ENCODE data around the gene SEZ6L2. TPM values are rescaled to one million over a fixed set of nuclear protein-coding genes. Genes with fewer than 3 reads are reported as not detected.

The SEZ6L2 gene
- total RNA-seq, 1 donor from 2014 or later: 29.1 TPM

DNA sequence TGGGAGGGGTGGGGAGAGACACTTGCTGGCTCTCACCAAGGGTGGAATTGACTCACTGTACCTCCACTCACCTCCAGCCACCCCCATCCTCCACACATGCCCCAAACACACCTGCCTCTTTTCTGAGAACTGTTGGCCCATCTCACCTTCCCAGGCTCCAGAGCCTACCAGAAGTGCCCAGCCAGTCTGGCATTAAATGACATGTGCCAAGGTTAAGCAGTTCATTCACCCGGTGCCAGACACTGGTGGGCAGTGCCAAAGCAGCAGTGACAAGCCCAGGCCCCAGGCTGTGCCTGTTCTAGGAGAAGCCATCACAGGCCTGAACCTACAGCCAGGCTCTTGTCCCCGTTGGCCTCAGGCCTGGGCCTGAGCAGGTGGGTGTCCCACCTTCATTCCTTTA lies 67.9 kb downstream of the SEZ6L2 start:
- DNase-seq (ENCODE audit: low spot score in 2 of 2, unreplicated experiment in 2 of 2): no peak
- H3K9me3 Mint-ChIP-seq: no peaks in the 10 kb centered on the region
- TF ChIP-seq, protein P1, sequence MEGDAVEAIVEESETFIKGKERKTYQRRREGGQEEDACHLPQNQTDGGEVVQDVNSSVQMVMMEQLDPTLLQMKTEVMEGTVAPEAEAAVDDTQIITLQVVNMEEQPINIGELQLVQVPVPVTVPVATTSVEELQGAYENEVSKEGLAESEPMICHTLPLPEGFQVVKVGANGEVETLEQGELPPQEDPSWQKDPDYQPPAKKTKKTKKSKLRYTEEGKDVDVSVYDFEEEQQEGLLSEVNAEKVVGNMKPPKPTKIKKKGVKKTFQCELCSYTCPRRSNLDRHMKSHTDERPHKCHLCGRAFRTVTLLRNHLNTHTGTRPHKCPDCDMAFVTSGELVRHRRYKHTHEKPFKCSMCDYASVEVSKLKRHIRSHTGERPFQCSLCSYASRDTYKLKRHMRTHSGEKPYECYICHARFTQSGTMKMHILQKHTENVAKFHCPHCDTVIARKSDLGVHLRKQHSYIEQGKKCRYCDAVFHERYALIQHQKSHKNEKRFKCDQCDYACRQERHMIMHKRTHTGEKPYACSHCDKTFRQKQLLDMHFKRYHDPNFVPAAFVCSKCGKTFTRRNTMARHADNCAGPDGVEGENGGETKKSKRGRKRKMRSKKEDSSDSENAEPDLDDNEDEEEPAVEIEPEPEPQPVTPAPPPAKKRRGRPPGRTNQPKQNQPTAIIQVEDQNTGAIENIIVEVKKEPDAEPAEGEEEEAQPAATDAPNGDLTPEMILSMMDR (IDR thresholded peaks at IDR 0.05; ENCODE audit: unreplicated experiment): no peak
- no peak overlapping the region for H3K27ac Mint-ChIP-seq
- no peaks in the 10 kb centered on the region for H3K36me3 Mint-ChIP-seq
- no peak overlapping the region for H3K4me3 Mint-ChIP-seq
- no peaks in the 10 kb centered on the region for H3K27me3 Mint-ChIP-seq (ENCODE audit: low read depth)
- H3K4me1 Mint-ChIP-seq: no peaks in the 10 kb centered on the region

DNA sequence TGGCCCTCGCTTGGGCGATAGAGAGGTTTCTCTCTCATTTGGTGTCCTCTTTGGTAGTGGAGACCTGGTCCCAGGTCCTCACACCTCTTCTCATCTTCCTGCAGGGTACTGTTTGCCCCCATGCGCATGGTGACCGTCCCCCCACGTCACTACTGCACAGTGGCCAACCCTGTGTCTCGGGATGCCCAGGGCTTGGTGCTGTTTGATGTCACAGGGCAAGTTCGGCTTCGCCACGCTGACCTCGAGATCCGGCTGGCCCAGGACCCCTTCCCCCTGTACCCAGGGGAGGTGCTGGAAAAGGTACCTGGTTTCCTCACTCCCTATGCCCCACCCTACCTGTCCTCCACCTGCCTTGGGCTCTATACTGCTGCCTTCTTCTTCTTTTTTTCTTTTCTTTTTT lies 68.6 kb downstream of the SEZ6L2 start:
- no peaks in the 10 kb centered on the region for H3K9me3 Mint-ChIP-seq
- no peaks in the 10 kb centered on the region for H3K4me1 Mint-ChIP-seq
- no peak overlapping the region for H3K4me3 Mint-ChIP-seq
- TF ChIP-seq, protein P1 (IDR thresholded peaks at IDR 0.05; ENCODE audit: unreplicated experiment): no peak
- no peaks in the 10 kb centered on the region for H3K27me3 Mint-ChIP-seq (ENCODE audit: low read depth)
- no peak for DNase-seq (ENCODE audit: low spot score in 2 of 2, unreplicated experiment in 2 of 2)
- H3K36me3 Mint-ChIP-seq: no peaks in the 10 kb centered on the region
- H3K27ac Mint-ChIP-seq: no peak overlapping the region

DNA sequence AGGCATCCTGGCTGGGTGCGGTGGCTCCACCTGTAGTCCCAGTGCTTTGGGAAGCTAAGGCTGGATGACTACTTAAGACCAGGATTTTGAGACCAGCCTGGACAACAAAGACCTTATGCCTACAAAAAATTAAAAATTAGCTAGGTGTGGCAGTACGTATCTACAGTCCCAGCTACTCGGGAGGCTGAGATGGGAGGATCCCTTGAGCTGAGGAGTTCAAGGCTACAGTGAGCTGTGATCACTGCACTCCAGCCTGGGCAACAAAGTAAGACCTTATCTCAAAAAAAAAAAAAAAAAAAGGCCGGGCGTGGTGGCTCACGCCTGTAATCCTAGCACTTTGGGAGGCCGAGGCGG lies 73.0 kb downstream of the SEZ6L2 start:
- TF ChIP-seq, protein P1 (IDR thresholded peaks at IDR 0.05; ENCODE audit: unreplicated experiment): no peak
- no peaks in the 10 kb centered on the region for H3K27me3 Mint-ChIP-seq (ENCODE audit: low read depth)
- no peak for DNase-seq (ENCODE audit: low spot score in 2 of 2, unreplicated experiment in 2 of 2)

DNA sequence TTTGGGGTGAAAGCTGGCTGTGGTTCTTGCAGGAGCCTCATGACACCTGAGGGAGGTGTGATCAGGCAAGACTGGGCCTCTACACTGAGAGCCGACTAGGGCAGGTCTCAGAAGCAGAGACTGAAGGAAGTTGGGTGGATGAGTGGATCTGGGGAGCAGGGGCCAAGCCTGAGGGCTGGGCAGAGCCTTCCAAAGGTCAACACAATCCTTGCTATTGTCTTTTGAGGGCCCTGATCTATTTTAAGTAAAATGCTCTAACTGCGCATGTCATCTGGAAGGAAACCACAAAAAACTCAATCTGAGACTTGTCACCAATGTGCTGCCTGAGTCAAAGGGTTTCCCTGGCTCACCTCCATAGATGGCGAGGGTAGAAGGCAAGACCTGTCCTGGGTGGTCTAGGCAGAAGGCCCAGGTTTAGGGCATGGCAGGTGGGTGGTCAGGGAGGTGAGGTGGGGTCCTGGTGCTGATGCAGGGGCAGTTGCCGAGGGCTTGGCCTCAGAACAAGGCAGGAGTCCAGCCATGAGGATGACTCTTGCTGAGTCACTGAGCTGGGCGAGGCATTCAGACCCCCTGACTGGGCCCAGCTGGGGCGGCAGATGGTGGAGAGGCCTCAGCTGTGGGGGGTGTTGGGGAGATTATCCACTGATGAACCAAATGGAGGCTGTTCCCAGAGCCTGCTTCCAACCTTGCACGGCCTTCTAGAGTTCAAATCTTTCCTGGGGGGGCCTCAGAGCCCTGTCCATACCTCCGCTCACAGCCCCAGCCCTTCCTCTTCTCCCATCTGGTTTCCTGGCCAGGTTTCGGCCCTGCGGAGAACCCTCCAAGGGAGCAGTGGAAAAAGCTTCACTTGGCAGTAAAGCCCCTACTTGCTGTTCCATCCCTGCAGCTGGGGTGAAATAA lies 74.0 kb downstream of the SEZ6L2 start:
- H3K4me1 Mint-ChIP-seq: peaks cover 15% of the 10 kb centered on the region

More for the DNA sequence above, 73.0 kb downstream of the SEZ6L2 start:
- no peak overlapping the region for H3K27ac Mint-ChIP-seq
- H3K9me3 Mint-ChIP-seq: no peaks in the 10 kb centered on the region
- no peak overlapping the region for H3K4me3 Mint-ChIP-seq
- H3K36me3 Mint-ChIP-seq: no peaks in the 10 kb centered on the region
- H3K4me1 Mint-ChIP-seq: peaks cover 9% of the 10 kb centered on the region

DNA sequence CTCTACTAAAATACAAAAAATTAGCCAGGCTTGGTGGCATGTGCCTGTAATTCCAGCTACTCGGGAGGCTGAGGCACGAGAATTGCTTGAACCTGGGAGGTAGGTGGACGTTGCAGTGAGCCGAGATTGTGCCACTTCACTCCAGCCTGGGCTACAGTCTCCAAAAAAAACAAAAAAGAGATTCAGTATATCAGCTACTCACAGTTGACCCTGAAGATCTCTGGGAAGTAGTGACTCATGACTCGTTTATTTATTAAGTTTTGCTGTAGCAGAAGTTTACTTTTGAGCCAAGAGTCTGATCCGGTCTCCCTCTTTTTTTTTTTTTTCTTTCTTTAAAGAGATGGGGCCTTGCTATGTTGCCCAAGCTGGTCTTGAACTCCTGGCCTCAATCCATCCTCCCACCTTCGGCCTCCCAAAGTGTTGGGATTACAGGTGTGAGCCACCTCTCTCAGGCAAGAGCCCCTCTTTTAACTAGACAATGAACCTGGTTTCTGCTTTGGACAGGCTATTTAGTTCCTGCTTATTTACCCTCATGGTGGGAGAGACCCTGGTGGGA lies 74.7 kb downstream of the SEZ6L2 start:
- H3K4me1 Mint-ChIP-seq: peaks cover 21% of the 10 kb centered on the region
- no peaks in the 10 kb centered on the region for H3K27me3 Mint-ChIP-seq (ENCODE audit: low read depth)
- no peaks in the 10 kb centered on the region for H3K36me3 Mint-ChIP-seq
- H3K9me3 Mint-ChIP-seq: no peaks in the 10 kb centered on the region
- no peak overlapping the region for H3K27ac Mint-ChIP-seq
- no peak overlapping the region for H3K4me3 Mint-ChIP-seq
- no peak for DNase-seq (ENCODE audit: low spot score in 2 of 2, unreplicated experiment in 2 of 2)
- TF ChIP-seq, protein P1 (IDR thresholded peaks at IDR 0.05; ENCODE audit: unreplicated experiment): no peak

More for the DNA sequence above, 74.0 kb downstream of the SEZ6L2 start:
- DNase-seq (ENCODE audit: low spot score in 2 of 2, unreplicated experiment in 2 of 2): no peak
- TF ChIP-seq, protein P1 (IDR thresholded peaks at IDR 0.05; ENCODE audit: unreplicated experiment): no peak
- Mint-ChIP-seq H3K9me3 (no peaks in the 10 kb centered on the region), H3K27me3 (ENCODE audit: low read depth) (no peaks in the 10 kb centered on the region), H3K27ac (peak overlapping the region; percentile 16), H3K36me3 (no peaks in the 10 kb centered on the region), H3K4me3 (no peak overlapping the region)

Data from mesothelial cell of epicardium (in vitro differentiated cells).